ENCODE data around the gene CCL11. TPM values are rescaled to one million over a fixed set of nuclear protein-coding genes. Genes with fewer than 3 reads are reported as not detected.
A peak's percentile ranks its signal among the peaks of the same experiment; 100 is the strongest.

CCL11 gene
- total RNA-seq, 4 donors from 2014 or later: not detected

GRCh38 chr17:34254146-34254545, 31.4 kb upstream of the CCL11 start:
- no peak for TF ChIP-seq POLR2A (IDR thresholded peaks at IDR 0.05)
- TF ChIP-seq, protein P1, sequence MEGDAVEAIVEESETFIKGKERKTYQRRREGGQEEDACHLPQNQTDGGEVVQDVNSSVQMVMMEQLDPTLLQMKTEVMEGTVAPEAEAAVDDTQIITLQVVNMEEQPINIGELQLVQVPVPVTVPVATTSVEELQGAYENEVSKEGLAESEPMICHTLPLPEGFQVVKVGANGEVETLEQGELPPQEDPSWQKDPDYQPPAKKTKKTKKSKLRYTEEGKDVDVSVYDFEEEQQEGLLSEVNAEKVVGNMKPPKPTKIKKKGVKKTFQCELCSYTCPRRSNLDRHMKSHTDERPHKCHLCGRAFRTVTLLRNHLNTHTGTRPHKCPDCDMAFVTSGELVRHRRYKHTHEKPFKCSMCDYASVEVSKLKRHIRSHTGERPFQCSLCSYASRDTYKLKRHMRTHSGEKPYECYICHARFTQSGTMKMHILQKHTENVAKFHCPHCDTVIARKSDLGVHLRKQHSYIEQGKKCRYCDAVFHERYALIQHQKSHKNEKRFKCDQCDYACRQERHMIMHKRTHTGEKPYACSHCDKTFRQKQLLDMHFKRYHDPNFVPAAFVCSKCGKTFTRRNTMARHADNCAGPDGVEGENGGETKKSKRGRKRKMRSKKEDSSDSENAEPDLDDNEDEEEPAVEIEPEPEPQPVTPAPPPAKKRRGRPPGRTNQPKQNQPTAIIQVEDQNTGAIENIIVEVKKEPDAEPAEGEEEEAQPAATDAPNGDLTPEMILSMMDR (IDR thresholded peaks at IDR 0.05): no peak
- intact Hi-C loops (cut with DNase I; ENCODE audit: low total_unique reads): no loop called here
- peak in 1 of 2 donors; percentile 36 for DNase-seq (ENCODE audit: low spot score in 2 of 2)
- no peak overlapping the region for H3K4me3 ChIP-seq (ENCODE audit: low read depth, poor library complexity, severe bottlenecking)
- 12 to 34% methylated on average over 3 of the region's 3 CpGs for WGBS, 2 donors

GRCh38 chr17:34254651-34255380, 30.7 kb upstream of the CCL11 start, which contains the start of gene CCL2:
Gene CCL2 (plus strand): TSS chr17:34255285. CDS start chr17:34255350, 65 bp downstream.
- DNase-seq (ENCODE audit: low spot score in 2 of 2): peak in 1 of 2 donors; percentile 83
- TF ChIP-seq POLR2A (IDR thresholded peaks at IDR 0.05): no peak
- TF ChIP-seq, protein P1 (IDR thresholded peaks at IDR 0.05): no peak
- intact Hi-C loops (cut with DNase I; ENCODE audit: low total_unique reads): no loop called here
- H3K4me3 ChIP-seq (ENCODE audit: low read depth, poor library complexity, severe bottlenecking): no peak within 1 kb of the TSS
- WGBS, 2 donors: 1 to 2% methylated on average over 11 of the region's 11 CpGs

- H3K4me3 ChIP-seq (ENCODE audit: low read depth, poor library complexity, severe bottlenecking): no peak overlapping the region
- intact Hi-C loops (cut with DNase I; ENCODE audit: low total_unique reads): no loop called here
- WGBS, 2 donors: 15 to 23% methylated on average over 5 of the region's 5 CpGs
- DNase-seq (ENCODE audit: low spot score in 2 of 2): no peak
- TF ChIP-seq, protein P1 (IDR thresholded peaks at IDR 0.05): no peak
- TF ChIP-seq POLR2A (IDR thresholded peaks at IDR 0.05): no peak
Observed at GRCh38 chr17:34255381-34255732, 30.2 kb upstream of the CCL11 start.

GRCh38 chr17:34255841-34256240, 29.7 kb upstream of the CCL11 start:
- DNase-seq (ENCODE audit: low spot score in 2 of 2): no peak
- H3K4me3 ChIP-seq (ENCODE audit: low read depth, poor library complexity, severe bottlenecking): no peak overlapping the region
- intact Hi-C loops (cut with DNase I; ENCODE audit: low total_unique reads): no loop called here
- 47 to 63% methylated on average over 1 of the region's 1 CpG for WGBS, 2 donors
- TF ChIP-seq, protein P1 (IDR thresholded peaks at IDR 0.05): no peak
- TF ChIP-seq POLR2A (IDR thresholded peaks at IDR 0.05): no peak

DNA sequence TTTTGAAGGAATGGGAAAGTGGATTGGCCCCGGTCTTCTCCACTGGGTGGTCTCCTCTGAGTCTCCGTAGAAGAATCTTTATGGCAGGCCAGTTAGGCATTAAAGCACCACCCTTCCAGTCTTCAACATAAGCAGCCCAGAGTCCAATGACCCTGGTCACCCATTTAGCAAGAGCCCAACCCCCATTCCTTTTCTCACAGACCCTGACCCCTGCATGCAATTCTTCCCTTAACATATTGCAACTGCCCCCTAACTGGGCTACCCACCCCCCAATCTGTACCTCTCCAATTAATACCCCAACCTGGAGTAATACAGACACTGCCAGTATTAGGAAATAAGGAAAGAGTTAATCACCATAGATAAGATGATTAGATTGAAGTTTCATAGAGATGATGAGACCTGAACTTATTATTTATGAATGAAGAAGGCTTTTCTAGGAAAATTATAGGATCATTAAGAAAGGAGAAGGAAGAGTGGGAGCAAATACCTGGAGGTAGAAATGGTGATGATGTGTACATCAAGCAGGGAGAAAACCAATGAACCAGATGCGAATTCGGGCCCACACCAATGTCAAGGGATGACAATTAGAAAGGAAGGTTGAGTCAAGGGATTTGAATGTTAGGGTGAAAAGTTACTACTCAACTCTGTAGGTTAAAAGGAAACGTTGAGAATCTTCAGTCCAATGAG, 28.1 kb upstream of the CCL11 start:
- intact Hi-C loops (cut with DNase I; ENCODE audit: low total_unique reads): no loop called here
- 70 to 74% methylated on average over 5 of the region's 5 CpGs for WGBS, 2 donors
- DNase-seq (ENCODE audit: low spot score in 2 of 2): no peak
- H3K4me3 ChIP-seq (ENCODE audit: low read depth, poor library complexity, severe bottlenecking): no peak overlapping the region
- no peak for TF ChIP-seq POLR2A (IDR thresholded peaks at IDR 0.05)
- TF ChIP-seq, protein P1 (IDR thresholded peaks at IDR 0.05): no peak
